ENCODE measurements around the gene CPM.

DNA sequence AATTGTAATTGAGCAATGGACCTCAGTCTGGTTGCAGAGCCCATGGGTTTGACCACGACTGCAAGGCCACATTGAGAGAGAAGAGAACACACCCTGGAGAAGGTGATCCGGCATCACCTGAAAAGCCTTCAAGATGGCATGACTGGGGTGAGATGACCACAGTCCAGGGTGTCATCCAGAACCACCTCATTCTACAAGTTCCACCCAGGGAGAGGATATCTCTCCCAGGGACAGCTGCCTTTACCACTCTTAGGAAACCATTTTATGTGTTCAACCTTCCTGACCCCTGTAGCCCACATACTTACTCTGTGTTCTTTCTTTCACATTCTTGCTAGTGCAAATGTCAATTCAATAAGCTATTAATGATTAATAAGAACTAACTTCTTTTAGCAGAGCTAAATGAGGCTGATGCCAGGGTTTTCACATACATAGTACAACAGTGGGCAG, 43.4 kb upstream of the CPM start:
- TF ChIP-seq POLR2AphosphoS5 (IDR thresholded peaks at IDR 0.05; ENCODE audit: low read depth) (no peak), REST (IDR thresholded peaks at IDR 0.05; ENCODE audit: insufficient replicate concordance, low read depth) (no peak), CTCF (IDR thresholded peaks at IDR 0.05; ENCODE audit: insufficient read depth, low read length) (no peak), GABPA (IDR thresholded peaks at IDR 0.05; ENCODE audit: low read depth) (no peak), SPI1 (IDR thresholded peaks at IDR 0.05; ENCODE audit: borderline replicate concordance, low read depth) (no peak)

Measured in HL-60 (cell line).